SK-N-SH treated with all-trans-retinoic acid at 6 μM for 48 hours (cell line): ENCODE data around the gene DEPDC5.

Source experiments
- ATAC-seq: fragments of 200-7000 bp; cut with Tn5 transposase; 3 replicates; pipeline ENCODE4 v1.9.1; 2020; ENCODE audit warnings: mild to moderate bottlenecking, moderate library complexity
- BACH2 ChIP-seq: fragments of 250-450 bp; sonication (Bioruptor Pico); IDR thresholded peaks from 2 replicates; pipeline ENCODE4 v1.9.0; 2021; ENCODE audit warnings: mild to moderate bottlenecking, borderline replicate concordance
- CSDC2 ChIP-seq: fragments of 250-450 bp; sonication (Bioruptor Pico); IDR thresholded peaks from 2 replicates; pipeline ENCODE4 v1.5.0; 2020; ENCODE audit warnings: mild to moderate bottlenecking, moderate library complexity
- GLIS3 ChIP-seq: fragments of 250-450 bp; sonication (Bioruptor Pico); IDR thresholded peaks from 2 replicates; pipeline ENCODE4 v1.5.0; 2020; ENCODE audit warnings: mild to moderate bottlenecking, moderate library complexity
- RARB ChIP-seq: fragments of 250-450 bp; sonication (Bioruptor Pico); IDR thresholded peaks from 2 replicates; pipeline ENCODE4 v1.8.0; 2021; ENCODE audit warnings: mild to moderate bottlenecking, moderate library complexity
- SNAI2 ChIP-seq: fragments of 250-450 bp; sonication (Bioruptor Pico); IDR thresholded peaks from 2 replicates; pipeline ENCODE4 v1.5.0; 2020; ENCODE audit warnings: mild to moderate bottlenecking, moderate library complexity
- TCF4 ChIP-seq: fragments of 250-450 bp; sonication (Bioruptor Pico); IDR thresholded peaks from 2 replicates; pipeline ENCODE4 v1.8.0; 2021; ENCODE audit warnings: mild to moderate bottlenecking, moderate library complexity, borderline replicate concordance
- TOX ChIP-seq: fragments of 250-450 bp; sonication (Bioruptor Pico); IDR thresholded peaks from 2 replicates; pipeline ENCODE4 v1.8.0; 2021; ENCODE audit warnings: mild to moderate bottlenecking, moderate library complexity, borderline replicate concordance
- ZFP3 ChIP-seq: fragments of 250-450 bp; sonication (Bioruptor Pico); IDR thresholded peaks from 2 replicates; pipeline ENCODE4 v1.5.0; 2020; ENCODE audit warnings: mild to moderate bottlenecking, moderate library complexity
- ZFP30 ChIP-seq: fragments of 450-650 bp; formaldehyde crosslinking; IDR thresholded peaks from 2 replicates; pipeline ENCODE4 v1.5.0; 2022; ENCODE audit warnings: mild to moderate bottlenecking, moderate library complexity
- ZNF565 ChIP-seq: fragments of 450-650 bp; formaldehyde crosslinking; conservative IDR thresholded peaks from 2 replicates; pipeline ENCODE4 v1.5.0; 2020; ENCODE audit warnings: low read depth, mild to moderate bottlenecking, moderate library complexity
- ZNF8 ChIP-seq: fragments of 450-650 bp; formaldehyde crosslinking; IDR thresholded peaks from 2 replicates; pipeline ENCODE4 v1.5.0; 2020; ENCODE audit warnings: mild to moderate bottlenecking, moderate library complexity
- TF ChIP-seq, protein P1 (sequence below): fragments of 250-450 bp; sonication (Bioruptor Pico); IDR thresholded peaks from 2 replicates; pipeline ENCODE4 v1.5.0; 2020; ENCODE audit warnings: mild to moderate bottlenecking, moderate library complexity
- TF ChIP-seq, protein P2 (sequence below): fragments of 250-450 bp; sonication (Bioruptor Pico); IDR thresholded peaks from 2 replicates; pipeline ENCODE4 v1.5.1; 2021; ENCODE audit warnings: mild to moderate bottlenecking, moderate library complexity
- TF ChIP-seq, protein P3 (sequence below): fragments of 250-450 bp; sonication (Bioruptor Pico); IDR thresholded peaks from 2 replicates; pipeline ENCODE4 v1.8.0; 2020; ENCODE audit warnings: mild to moderate bottlenecking, moderate library complexity, borderline replicate concordance
- TF ChIP-seq, protein P4 (sequence below): fragments of 250-450 bp; sonication (Bioruptor Pico); IDR thresholded peaks from 2 replicates; pipeline ENCODE4 v1.5.1; 2020; ENCODE audit warnings: low read depth, mild to moderate bottlenecking, moderate library complexity

DEPDC5 gene

DNA sequence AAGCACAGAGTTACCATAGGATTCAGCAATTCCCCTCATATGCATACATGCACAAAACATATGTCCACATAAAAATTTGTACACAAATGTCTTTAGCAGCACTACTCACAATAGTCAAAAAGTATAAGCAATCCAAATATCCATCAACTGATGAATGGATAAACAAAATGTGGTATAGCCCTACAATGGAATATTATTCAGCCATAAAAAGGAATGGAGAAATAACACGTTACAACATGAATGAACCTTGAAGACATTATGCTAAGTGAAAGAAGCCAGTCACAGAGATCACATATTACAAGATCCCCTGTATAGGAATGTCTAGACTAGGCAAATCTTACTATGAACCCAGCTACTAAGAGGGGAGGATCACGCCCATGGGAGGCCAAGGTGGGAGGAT, 11.1 kb upstream of the DEPDC5 start:
- ATAC-seq = no peak
- no peak for TF ChIP-seq ZFP3
- no peak for TF ChIP-seq BACH2 (CRISPR knock-in tag)
- TF ChIP-seq, protein P1, sequence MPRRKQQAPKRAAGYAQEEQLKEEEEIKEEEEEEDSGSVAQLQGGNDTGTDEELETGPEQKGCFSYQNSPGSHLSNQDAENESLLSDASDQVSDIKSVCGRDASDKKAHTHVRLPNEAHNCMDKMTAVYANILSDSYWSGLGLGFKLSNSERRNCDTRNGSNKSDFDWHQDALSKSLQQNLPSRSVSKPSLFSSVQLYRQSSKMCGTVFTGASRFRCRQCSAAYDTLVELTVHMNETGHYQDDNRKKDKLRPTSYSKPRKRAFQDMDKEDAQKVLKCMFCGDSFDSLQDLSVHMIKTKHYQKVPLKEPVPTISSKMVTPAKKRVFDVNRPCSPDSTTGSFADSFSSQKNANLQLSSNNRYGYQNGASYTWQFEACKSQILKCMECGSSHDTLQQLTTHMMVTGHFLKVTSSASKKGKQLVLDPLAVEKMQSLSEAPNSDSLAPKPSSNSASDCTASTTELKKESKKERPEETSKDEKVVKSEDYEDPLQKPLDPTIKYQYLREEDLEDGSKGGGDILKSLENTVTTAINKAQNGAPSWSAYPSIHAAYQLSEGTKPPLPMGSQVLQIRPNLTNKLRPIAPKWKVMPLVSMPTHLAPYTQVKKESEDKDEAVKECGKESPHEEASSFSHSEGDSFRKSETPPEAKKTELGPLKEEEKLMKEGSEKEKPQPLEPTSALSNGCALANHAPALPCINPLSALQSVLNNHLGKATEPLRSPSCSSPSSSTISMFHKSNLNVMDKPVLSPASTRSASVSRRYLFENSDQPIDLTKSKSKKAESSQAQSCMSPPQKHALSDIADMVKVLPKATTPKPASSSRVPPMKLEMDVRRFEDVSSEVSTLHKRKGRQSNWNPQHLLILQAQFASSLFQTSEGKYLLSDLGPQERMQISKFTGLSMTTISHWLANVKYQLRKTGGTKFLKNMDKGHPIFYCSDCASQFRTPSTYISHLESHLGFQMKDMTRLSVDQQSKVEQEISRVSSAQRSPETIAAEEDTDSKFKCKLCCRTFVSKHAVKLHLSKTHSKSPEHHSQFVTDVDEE (CRISPR knock-in tag) = no peak
- TF ChIP-seq ZFP30 (CRISPR knock-in tag) = no peak
- no peak for TF ChIP-seq TCF4
- no peak for TF ChIP-seq GLIS3 (CRISPR knock-in tag)
- TF ChIP-seq, all 23 proteins: peak for 0

DNA sequence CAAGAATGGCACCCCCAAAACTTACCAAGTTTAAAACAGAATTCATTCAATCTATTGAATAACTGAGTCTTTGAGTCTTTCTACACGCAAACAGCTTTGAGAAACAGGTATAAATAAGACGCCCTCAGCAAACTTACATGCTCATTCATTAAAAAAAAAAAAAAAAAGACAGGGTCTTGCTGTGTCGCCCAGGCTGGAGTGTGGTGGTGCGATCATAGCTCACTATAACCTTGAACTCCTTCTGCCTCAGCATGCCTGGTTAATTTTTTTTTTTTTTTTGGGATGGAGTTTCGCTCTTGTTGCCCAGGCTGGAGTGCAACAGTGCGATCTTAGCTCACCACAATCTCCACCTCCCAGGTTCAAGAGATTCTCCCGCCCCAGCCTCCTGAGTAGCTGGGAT, 9.9 kb upstream of the DEPDC5 start:
- ATAC-seq = no peak
- TF ChIP-seq CSDC2 (CRISPR knock-in tag) (no peak), RARB (CRISPR knock-in tag) (no peak), TOX (no peak), ZNF565 (no peak)
- TF ChIP-seq, protein P1 (CRISPR knock-in tag) = no peak
- TF ChIP-seq, all 23 proteins: peak for 0

DNA sequence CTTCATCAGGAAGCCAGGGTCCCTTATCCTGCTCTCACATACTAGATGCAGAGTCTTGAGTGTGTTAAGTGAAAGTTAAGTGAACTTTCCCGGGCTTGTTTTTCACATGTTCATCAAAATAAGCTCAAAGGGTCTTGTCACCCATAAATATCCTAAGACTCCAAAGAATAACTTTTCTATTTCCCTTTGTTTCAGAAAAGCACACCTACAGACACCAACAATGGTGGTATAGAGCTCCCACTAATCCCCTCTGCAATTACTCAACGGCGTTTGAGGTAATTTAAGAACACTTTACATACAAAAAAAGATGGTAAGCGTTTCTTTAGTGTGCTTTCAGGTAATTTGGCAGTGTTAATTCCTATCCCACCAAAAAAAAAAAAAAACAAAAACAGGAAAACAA, 6.4 kb upstream of the DEPDC5 start:
- ATAC-seq = no peak
- TF ChIP-seq TOX (no peak), TCF4 (no peak), ZNF8 (CRISPR knock-in tag) (no peak), SNAI2 (CRISPR knock-in tag) (no peak), ZFP3 (no peak), GLIS3 (CRISPR knock-in tag) (no peak), BACH2 (CRISPR knock-in tag) (no peak)
- TF ChIP-seq, protein P2, sequence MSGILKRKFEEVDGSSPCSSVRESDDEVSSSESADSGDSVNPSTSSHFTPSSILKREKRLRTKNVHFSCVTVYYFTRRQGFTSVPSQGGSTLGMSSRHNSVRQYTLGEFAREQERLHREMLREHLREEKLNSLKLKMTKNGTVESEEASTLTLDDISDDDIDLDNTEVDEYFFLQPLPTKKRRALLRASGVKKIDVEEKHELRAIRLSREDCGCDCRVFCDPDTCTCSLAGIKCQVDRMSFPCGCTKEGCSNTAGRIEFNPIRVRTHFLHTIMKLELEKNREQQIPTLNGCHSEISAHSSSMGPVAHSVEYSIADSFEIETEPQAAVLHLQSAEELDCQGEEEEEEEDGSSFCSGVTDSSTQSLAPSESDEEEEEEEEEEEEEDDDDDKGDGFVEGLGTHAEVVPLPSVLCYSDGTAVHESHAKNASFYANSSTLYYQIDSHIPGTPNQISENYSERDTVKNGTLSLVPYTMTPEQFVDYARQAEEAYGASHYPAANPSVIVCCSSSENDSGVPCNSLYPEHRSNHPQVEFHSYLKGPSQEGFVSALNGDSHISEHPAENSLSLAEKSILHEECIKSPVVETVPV (CRISPR knock-in tag) = no peak
- TF ChIP-seq, protein P3, sequence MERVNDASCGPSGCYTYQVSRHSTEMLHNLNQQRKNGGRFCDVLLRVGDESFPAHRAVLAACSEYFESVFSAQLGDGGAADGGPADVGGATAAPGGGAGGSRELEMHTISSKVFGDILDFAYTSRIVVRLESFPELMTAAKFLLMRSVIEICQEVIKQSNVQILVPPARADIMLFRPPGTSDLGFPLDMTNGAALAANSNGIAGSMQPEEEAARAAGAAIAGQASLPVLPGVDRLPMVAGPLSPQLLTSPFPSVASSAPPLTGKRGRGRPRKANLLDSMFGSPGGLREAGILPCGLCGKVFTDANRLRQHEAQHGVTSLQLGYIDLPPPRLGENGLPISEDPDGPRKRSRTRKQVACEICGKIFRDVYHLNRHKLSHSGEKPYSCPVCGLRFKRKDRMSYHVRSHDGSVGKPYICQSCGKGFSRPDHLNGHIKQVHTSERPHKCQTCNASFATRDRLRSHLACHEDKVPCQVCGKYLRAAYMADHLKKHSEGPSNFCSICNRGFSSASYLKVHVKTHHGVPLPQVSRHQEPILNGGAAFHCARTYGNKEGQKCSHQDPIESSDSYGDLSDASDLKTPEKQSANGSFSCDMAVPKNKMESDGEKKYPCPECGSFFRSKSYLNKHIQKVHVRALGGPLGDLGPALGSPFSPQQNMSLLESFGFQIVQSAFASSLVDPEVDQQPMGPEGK = no peak

DNA sequence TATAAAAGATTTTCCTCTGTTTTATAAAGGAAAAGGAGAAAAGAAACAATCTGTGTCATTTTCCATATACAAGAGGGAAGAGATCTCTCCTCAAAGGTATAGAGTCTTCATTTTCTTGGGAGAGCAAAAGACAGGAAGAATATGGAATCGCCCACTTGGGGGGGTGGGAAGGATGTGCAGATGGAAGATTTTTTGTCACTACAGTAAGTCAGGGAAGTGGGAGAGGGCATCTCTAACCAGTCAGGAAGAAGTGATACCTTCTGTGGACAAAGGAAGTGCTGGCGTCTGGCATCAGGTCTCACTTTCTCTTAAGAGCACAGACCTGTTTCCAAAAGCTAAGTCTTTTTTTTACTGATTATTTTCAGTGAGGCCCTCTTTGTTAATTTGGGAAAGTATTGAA, 5.3 kb upstream of the DEPDC5 start:
- no peak for ATAC-seq
- TF ChIP-seq, protein P1 (CRISPR knock-in tag) = no peak
- TF ChIP-seq, protein P4, sequence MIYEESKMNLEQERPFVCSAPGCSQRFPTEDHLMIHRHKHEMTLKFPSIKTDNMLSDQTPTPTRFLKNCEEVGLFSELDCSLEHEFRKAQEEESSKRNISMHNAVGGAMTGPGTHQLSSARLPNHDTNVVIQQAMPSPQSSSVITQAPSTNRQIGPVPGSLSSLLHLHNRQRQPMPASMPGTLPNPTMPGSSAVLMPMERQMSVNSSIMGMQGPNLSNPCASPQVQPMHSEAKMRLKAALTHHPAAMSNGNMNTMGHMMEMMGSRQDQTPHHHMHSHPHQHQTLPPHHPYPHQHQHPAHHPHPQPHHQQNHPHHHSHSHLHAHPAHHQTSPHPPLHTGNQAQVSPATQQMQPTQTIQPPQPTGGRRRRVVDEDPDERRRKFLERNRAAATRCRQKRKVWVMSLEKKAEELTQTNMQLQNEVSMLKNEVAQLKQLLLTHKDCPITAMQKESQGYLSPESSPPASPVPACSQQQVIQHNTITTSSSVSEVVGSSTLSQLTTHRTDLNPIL (CRISPR knock-in tag) = no peak
